H1 (cell line): ENCODE data around the gene STK36. TPM values are rescaled to one million over a fixed set of nuclear protein-coding genes. Genes with fewer than 3 reads are reported as not detected.
A peak's percentile ranks its signal among the peaks of the same experiment; 100 is the strongest.

Experiments
- CTCF ChIA-PET: fragments of 300-600 bp; sonication (Branson Sonifier 250); formaldehyde crosslinking; loops from one replicate; lab custom pipeline; 2021; ENCODE audit not compliant: partially characterized antibody; lab: Charles Lee
- POLR2A ChIA-PET: fragments of 300-600 bp; sonication (Branson Sonifier 250); formaldehyde crosslinking; loops from one replicate; lab custom pipeline; 2021; ENCODE audit warnings: inconsistent platforms; ENCODE audit not compliant: partially characterized antibody; lab: Charles Lee
- DNase-seq, 2 experiments: peaks; one replicate each; pipeline versions ENCODE4 v3.0.0 to v3.0.0-alpha.2; 2010 to 2022; ENCODE audit warnings: low spot score in 2 of 2, low read depth in 1 of 2, mixed read lengths in 1 of 2
- FAIRE-seq: peaks from 2 replicates; lab custom pipeline; 2011; peaks lifted over from hg19 to GRCh38; lab: Jason Lieb, UNC
- H2AFZ ChIP-seq: 2 replicates; pipeline ENCODE4 v1.8.1; 2012; ENCODE audit warnings: low read length, inconsistent platforms
- H2AK5ac ChIP-seq: 2 replicates; pipeline ENCODE4 v1.6.1; 2013; ENCODE audit warnings: low read depth, low read length
- H2BK120ac ChIP-seq: replicated peaks from 2 replicates; pipeline ENCODE3; 2013; ENCODE audit warnings: low read depth, low read length, inconsistent platforms
- H2BK12ac ChIP-seq: 2 replicates; pipeline ENCODE4 v1.6.1; 2013; ENCODE audit warnings: low read depth, low read length
- H2BK15ac ChIP-seq: 2 replicates; pipeline ENCODE4 v1.6.1; 2013; ENCODE audit warnings: low read length
- H2BK20ac ChIP-seq: 2 replicates; pipeline ENCODE4 v1.6.1; 2013; ENCODE audit warnings: low read length
- H2BK5ac ChIP-seq: 2 replicates; pipeline ENCODE4 v1.6.1; 2013; ENCODE audit warnings: low read depth, low read length
- H3K14ac ChIP-seq: 2 replicates; pipeline ENCODE4 v1.6.1; 2013; ENCODE audit warnings: inconsistent platforms; ENCODE audit not compliant: insufficient read length
- H3K18ac ChIP-seq: 2 replicates; pipeline ENCODE4 v1.6.1; 2013; ENCODE audit warnings: low read length; ENCODE audit errors: extremely low read depth
- H3K23ac ChIP-seq: 2 replicates; pipeline ENCODE4 v1.6.1; 2013; ENCODE audit warnings: inconsistent platforms; ENCODE audit not compliant: insufficient read length
- H3K23me2 ChIP-seq: 2 replicates; pipeline ENCODE4 v1.6.1; 2013; ENCODE audit warnings: low read depth, low read length
- H3K27ac ChIP-seq: 2 replicates; pipeline ENCODE4 v1.6.1; 2011; ENCODE audit warnings: low read depth, low read length, inconsistent platforms
- H3K27me3 ChIP-seq, 4 experiments: replicated peaks in 1 of 4; 1 replicate in 1 of 4; 2 replicates in 3 of 4; pipeline versions ENCODE4 v1.6.1 to v1.8.1; 2011 to 2013; ENCODE audit warnings: low read length in 3 of 4, mild to moderate bottlenecking in 3 of 4, inconsistent platforms in 2 of 4, mixed read lengths in 2 of 4, moderate library complexity in 1 of 4; ENCODE audit not compliant: control insufficient read depth in 3 of 4, insufficient read depth in 3 of 4; ENCODE audit errors: extremely low read depth in 1 of 4
- H3K36me3 ChIP-seq, 4 experiments: 2 replicates each; pipeline versions ENCODE4 v1.6.1 to v1.8.1; 2011 to 2013; ENCODE audit warnings: mild to moderate bottlenecking in 4 of 4, low read length in 3 of 4, moderate library complexity in 2 of 4, control low read depth in 1 of 4, inconsistent platforms in 1 of 4; ENCODE audit not compliant: insufficient read depth in 4 of 4, control insufficient read depth in 2 of 4
- H3K4ac ChIP-seq: replicated peaks from 2 replicates; pipeline ENCODE3; 2013; ENCODE audit warnings: low read length, low read depth, mixed read lengths, inconsistent platforms; ENCODE audit not compliant: insufficient read length
- H3K4me1 ChIP-seq, 4 experiments: replicated peaks in 1 of 4; 1 replicate in 1 of 4; 2 replicates in 3 of 4; pipeline versions ENCODE4 v1.6.1 to v1.8.1; 2011 to 2013; ENCODE audit warnings: low read length in 3 of 4, inconsistent platforms in 2 of 4, mixed read lengths in 1 of 4; ENCODE audit not compliant: insufficient read depth in 4 of 4, control insufficient read depth in 3 of 4
- H3K4me2 ChIP-seq, 2 experiments: 2 replicates each; pipeline versions ENCODE4 v1.6.1 to v1.8.1; 2011 to 2013; ENCODE audit warnings: low read depth in 2 of 2, low read length in 2 of 2, control low read depth in 1 of 2, inconsistent platforms in 1 of 2, mild to moderate bottlenecking in 1 of 2; ENCODE audit not compliant: insufficient read depth in 1 of 2
- H3K4me3 ChIP-seq, 4 experiments: fragments of 200-600, 300-600 bp in 1 of 4; sonication (generic), shearing (Covaris generic), sonication (Bioruptor Twin) in 1 of 4; 2 replicates each; pipeline versions ENCODE4 v1.5.1 to v1.8.1; 2011 to 2016; ENCODE audit warnings: low read length in 4 of 4, low read depth in 3 of 4, control low read depth in 2 of 4, inconsistent platforms in 2 of 4, mild to moderate bottlenecking in 2 of 4, mixed read lengths in 1 of 4, moderate library complexity in 1 of 4; ENCODE audit not compliant: insufficient read depth in 2 of 4; ENCODE audit errors: extremely low read depth in 1 of 4
- H3K56ac ChIP-seq: replicated peaks from 2 replicates; pipeline ENCODE3; 2013; ENCODE audit warnings: low read depth, mild to moderate bottlenecking, mixed read lengths, low read length, inconsistent platforms; ENCODE audit not compliant: insufficient read length
- H3K79me1 ChIP-seq: 2 replicates; pipeline ENCODE4 v1.6.1; 2013; ENCODE audit warnings: low read depth, low read length, control low read depth
- H3K79me2 ChIP-seq, 2 experiments: 2 replicates each; pipeline versions ENCODE4 v1.6.1 to v1.8.1; 2012 to 2013; ENCODE audit warnings: low read length in 2 of 2, mild to moderate bottlenecking in 2 of 2, inconsistent platforms in 1 of 2; ENCODE audit not compliant: insufficient read depth in 2 of 2, control insufficient read depth in 1 of 2
- H3K9ac ChIP-seq, 4 experiments: replicated peaks in 1 of 4; 1 replicate in 1 of 4; 2 replicates in 3 of 4; pipeline versions ENCODE4 v1.6.1 to v1.8.1; 2011 to 2013; ENCODE audit warnings: low read depth in 3 of 4, low read length in 3 of 4, control low read depth in 2 of 4, mild to moderate bottlenecking in 2 of 4, moderate library complexity in 2 of 4, inconsistent platforms in 1 of 4; ENCODE audit errors: extremely low read depth in 1 of 4
- H3K9me3 ChIP-seq, 2 experiments: 2 replicates each; pipeline versions ENCODE4 v1.6.1 to v1.8.1; 2012 to 2013; ENCODE audit warnings: mild to moderate bottlenecking in 2 of 2, moderate library complexity in 2 of 2, control low read depth in 1 of 2, inconsistent platforms in 1 of 2, low read depth in 1 of 2, low read length in 1 of 2, mixed read lengths in 1 of 2; ENCODE audit not compliant: insufficient read depth in 2 of 2
- H4K20me1 ChIP-seq, 2 experiments: replicated peaks in 1 of 2; 2 replicates each; pipeline versions ENCODE3 to v1.8.1; 2011 to 2013; ENCODE audit warnings: inconsistent platforms in 2 of 2, low read length in 2 of 2, mild to moderate bottlenecking in 1 of 2; ENCODE audit not compliant: insufficient read depth in 2 of 2, control insufficient read depth in 1 of 2
- H4K5ac ChIP-seq: 2 replicates; pipeline ENCODE4 v1.6.1; 2013; ENCODE audit warnings: low read length, low read depth, mixed read lengths, inconsistent platforms; ENCODE audit not compliant: insufficient read length
- H4K8ac ChIP-seq: 2 replicates; pipeline ENCODE4 v1.8.0; 2013; ENCODE audit warnings: mild to moderate bottlenecking, moderate library complexity, low read length, inconsistent platforms; ENCODE audit not compliant: insufficient read depth; ENCODE audit errors: extremely low read depth
- H4K91ac ChIP-seq: replicated peaks from 2 replicates; pipeline ENCODE3; 2013; ENCODE audit warnings: low read length, mixed read lengths, inconsistent platforms; ENCODE audit not compliant: insufficient read length
- CHD1 ChIP-seq: IDR thresholded peaks from 2 replicates; pipeline ENCODE4 v1.6.1; 2012; ENCODE audit warnings: low read depth, low read length, improper control_type of control experiment
- EGR1 ChIP-seq: IDR thresholded peaks from 2 replicates; pipeline ENCODE4 v1.6.1; 2011; ENCODE audit warnings: low read depth, low read length, borderline replicate concordance
- EP300 ChIP-seq, 2 experiments: IDR thresholded peaks; 1 replicate in 1 of 2; 2 replicates in 1 of 2; pipeline ENCODE4 v1.6.1; 2011 to 2012; ENCODE audit warnings: low read depth in 2 of 2, low read length in 2 of 2, mild to moderate bottlenecking in 2 of 2, borderline replicate concordance in 1 of 2, inconsistent platforms in 1 of 2, moderate library complexity in 1 of 2
- HDAC2 ChIP-seq, 2 experiments: fragments of 300-600 bp in 1 of 2; sonication (generic) in 1 of 2; IDR thresholded peaks; 2 replicates each; pipeline ENCODE4 v1.6.1; 2011 to 2012; ENCODE audit warnings: low read depth in 2 of 2, low read length in 2 of 2, mild to moderate bottlenecking in 2 of 2, moderate library complexity in 2 of 2, borderline replicate concordance in 1 of 2, inconsistent platforms in 1 of 2
- JUN ChIP-seq: IDR thresholded peaks from 2 replicates; pipeline ENCODE4 v1.6.1; 2011; ENCODE audit warnings: low read depth, mild to moderate bottlenecking, improper control_type of control experiment, low read length
- MAFK ChIP-seq: IDR thresholded peaks from 2 replicates; pipeline ENCODE4 v1.6.1; 2012; ENCODE audit warnings: low read depth, mild to moderate bottlenecking, improper control_type of control experiment, low read length
- SP1 ChIP-seq: IDR thresholded peaks from 2 replicates; pipeline ENCODE4 v1.6.1; 2011; ENCODE audit warnings: low read depth, low read length
- SP2 ChIP-seq: IDR thresholded peaks from 2 replicates; pipeline ENCODE4 v1.6.1; 2012; ENCODE audit warnings: mild to moderate bottlenecking, low read length, inconsistent platforms
- SRF ChIP-seq: IDR thresholded peaks from 2 replicates; pipeline ENCODE4 v1.6.1; 2011; ENCODE audit warnings: mild to moderate bottlenecking, low read depth, low read length, moderate library complexity
- WGBS, 2 experiments: shearing (Covaris generic) in 1 of 2; methylation state at CpG; one replicate each; pipeline versions ENCODE4 v1.1.6 to v1.1.7; 2013 to 2015; ENCODE audit warnings: low lambda C conversion rate in 2 of 2, mixed read lengths in 2 of 2, inconsistent platforms in 1 of 2, low coverage in 1 of 2, missing lambda C conversion rate in 1 of 2; ENCODE audit not compliant: insufficient replicate concordance in 2 of 2, insufficient coverage in 1 of 2, insufficient read length in 1 of 2; ENCODE audit errors: extremely low coverage in 1 of 2, missing lambda C conversion rate in 1 of 2; 5-methylcytosine and 5-hydroxymethylcytosine counted together
- polyA plus RNA-seq, 7 experiments: library from polyadenylated mRNA; depleted of rRNA in 3 of 7; stranded (reverse) in 5 of 7; unstranded in 2 of 7; fragments of >200 nt in 5 of 7; fragments of 200-250 nt in 2 of 7; gene quantifications; 1 replicate in 5 of 7; 2 replicates in 1 of 7; 4 replicates in 1 of 7; pipeline versions ENCODE4 v1.2.1 to v1.2.3, GENCODE V29; 2011 to 2013; ENCODE audit warnings: missing spikeins in 2 of 7, mixed read lengths in 2 of 7
- total RNA-seq: library from RNA; stranded (reverse); fragmentation: NEBNext Ultra II Directional; extraction: Animal tissue kit (Norgen Biotek cat#: 25700); gene quantifications from 2 replicates; pipeline ENCODE4 v1.2.1, GENCODE V29; 2021

Gene STK36
- total and polyA plus RNA-seq, 2 of the 8 experiments (the other 6 are each of a cell fraction or from before 2014, with no cell fraction given): 41.4 to 57.6 TPM

GRCh38 chr2:218638372-218638771, 33.5 kb upstream of the STK36 start:
- no peak overlapping the region for H3K56ac ChIP-seq
- peaks cover 2 to 7% of the 10 kb centered on the region in 2 experiments for H4K20me1 ChIP-seq
- no peak overlapping the region for H2BK120ac ChIP-seq
- H2BK15ac ChIP-seq: no peak overlapping the region
- no peak overlapping the region for H2AFZ ChIP-seq
- ChIA-PET POLR2A (interaction anchor here (1.3 kb wide), 1 partner anchor 12 kb away, joined by 3 read pairs; no protein-coding TSS in a partner anchor), CTCF (no interaction called here)
- WGBS, 2 experiments: 94% methylated on average over 18 of the region's 18 CpGs; no CpG with 5 or more reads in 1 of the 2 experiments
- H3K9ac ChIP-seq: no peak overlapping the region
- H2BK20ac ChIP-seq: no peak overlapping the region
- no peaks in the 10 kb centered on the region for H3K9me3 ChIP-seq
- DNase-seq (no peak), FAIRE-seq (no peak)
- no peak overlapping the region for H3K27ac ChIP-seq
- H3K14ac ChIP-seq: no peak overlapping the region
- H3K18ac ChIP-seq: no peak overlapping the region
- H2BK5ac ChIP-seq: no peak overlapping the region
- H2BK12ac ChIP-seq: no peak overlapping the region
- H3K27me3 ChIP-seq: no peaks in the 10 kb centered on the region
- H3K79me1 ChIP-seq: no peaks in the 10 kb centered on the region; the same call in 1 of the 2 replicates
- no peaks in the 10 kb centered on the region for H3K4me1 ChIP-seq
- peak overlapping the region; percentile 28; the same call in 1 of the 2 replicates for H4K8ac ChIP-seq
- no peak for TF ChIP-seq MAFK
- no peak for TF ChIP-seq EGR1
- no peak for TF ChIP-seq EP300 (IDR thresholded peaks at IDR 0.05; ENCODE audit: borderline replicate concordance in 1 of 2, low read depth in 2 of 2, low read length in 2 of 2)
- no peak for TF ChIP-seq JUN
- TF ChIP-seq SP2: no peak
- no peak for TF ChIP-seq SP1
- TF ChIP-seq SRF: no peak
- TF ChIP-seq CHD1: no peak
- no peak for TF ChIP-seq HDAC2 (IDR thresholded peaks at IDR 0.05; ENCODE audit: borderline replicate concordance in 1 of 2, low read depth in 2 of 2, low read length in 2 of 2)
- H3K4ac ChIP-seq: no peak overlapping the region
- no peak overlapping the region for H4K5ac ChIP-seq
- no peak overlapping the region for H4K91ac ChIP-seq
- no peak overlapping the region for H2AK5ac ChIP-seq
- H3K4me3 ChIP-seq: no peak overlapping the region
- no peaks in the 10 kb centered on the region for H3K23me2 ChIP-seq
- H3K79me2 ChIP-seq: no peaks in the 10 kb centered on the region
- peaks cover 28 to 73% (median 65%) of the 10 kb centered on the region in 4 experiments for H3K36me3 ChIP-seq
- no peak overlapping the region for H3K4me2 ChIP-seq
- no peak overlapping the region for H3K23ac ChIP-seq
